Measurements from ENCODE around the gene CD1C.

GRCh38 chr1:158328426-158328825 lies 38.7 kb downstream of the CD1C start:
- TF ChIP-seq CTCF (IDR thresholded peaks at IDR 0.05): no peak
- no peak for TF ChIP-seq POLR2A (IDR thresholded peaks at IDR 0.05)
